Testis (tissue), 3 donors: ENCODE data around the gene GAB4. TPM values are rescaled to one million over a fixed set of nuclear protein-coding genes. Genes with fewer than 3 reads are reported as not detected.

ENCODE experiments used
- DNase-seq: peaks from one replicate; pipeline ENCODE4 v3.0.0-alpha.2; 2019
- H3K27ac ChIP-seq, 2 donors: fragments of 200-600 bp; sonication (generic); one replicate each; pipeline ENCODE4 v1.5.1; 2019
- H3K27me3 ChIP-seq: fragments of 200-600 bp; sonication (generic); one replicate; pipeline ENCODE4 v1.5.1; 2019
- H3K36me3 ChIP-seq: fragments of 200-600 bp; sonication (generic); one replicate; pipeline ENCODE4 v1.5.1; 2017; ENCODE audit warnings: low read depth; ENCODE audit errors: missing control alignments
- H3K4me1 ChIP-seq: fragments of 200-600 bp; sonication (generic); one replicate; pipeline ENCODE4 v1.5.1; 2019
- H3K4me3 ChIP-seq, 2 donors: fragments of 200-600 bp; sonication (generic); one replicate each; pipeline ENCODE4 v1.5.1; 2017 to 2019
- H3K9me3 ChIP-seq: fragments of 200-600 bp; sonication (generic); one replicate; pipeline ENCODE4 v1.5.1; 2017
- POLR2A ChIP-seq: fragments of 450-650 bp; IDR thresholded peaks from one replicate; pipeline ENCODE4 v1.6.1; 2017; ENCODE audit warnings: antibody characterized with exemption, mild to moderate bottlenecking, moderate library complexity
- WGBS, 2 donors: methylation state at CpG; one replicate each; pipeline ENCODE4 v1.1.5; 2018; 5-methylcytosine and 5-hydroxymethylcytosine counted together
- intact Hi-C: fragments of 100-400 bp; cut with DNase I; formaldehyde crosslinking; loops from one replicate; pipeline ENCODE4 v1.15.1; 2023; ENCODE audit warnings: low total_unique reads
- polyA plus RNA-seq: library from polyadenylated mRNA; stranded (reverse); fragments of 350-450 nt; fragmentation: Illumina TruSeq; extraction: RNeasy Lipid Tissue Mini Kit (QIAGEN cat#74804); gene quantifications from one replicate; pipeline ENCODE4 v1.2.3, GENCODE V29; 2014; ENCODE audit warnings: low read depth, low replicate concordance; ENCODE audit not compliant: insufficient read depth
- total RNA-seq, 2 donors: library from RNA; depleted of rRNA; stranded (reverse); fragments of >200 nt; gene quantifications; one replicate each; pipeline ENCODE4 v1.2.3, GENCODE V29; 2016
- TF ChIP-seq, protein P1 (sequence below), 3 experiments: fragments of 450-650 bp in 2 of 3; fragments of 200-600 bp in 1 of 3; sonication (generic) in 1 of 3; IDR thresholded peaks; one replicate each; pipeline ENCODE4 v1.5.1; 2016 to 2019; ENCODE audit warnings: antibody characterized with exemption in 3 of 3, mild to moderate bottlenecking in 2 of 3, moderate library complexity in 1 of 3

The GAB4 gene
- total and polyA plus RNA-seq, 3 donors from 2014 or later, result 8.5 to 10.4 (median 10.2) TPM

DNA sequence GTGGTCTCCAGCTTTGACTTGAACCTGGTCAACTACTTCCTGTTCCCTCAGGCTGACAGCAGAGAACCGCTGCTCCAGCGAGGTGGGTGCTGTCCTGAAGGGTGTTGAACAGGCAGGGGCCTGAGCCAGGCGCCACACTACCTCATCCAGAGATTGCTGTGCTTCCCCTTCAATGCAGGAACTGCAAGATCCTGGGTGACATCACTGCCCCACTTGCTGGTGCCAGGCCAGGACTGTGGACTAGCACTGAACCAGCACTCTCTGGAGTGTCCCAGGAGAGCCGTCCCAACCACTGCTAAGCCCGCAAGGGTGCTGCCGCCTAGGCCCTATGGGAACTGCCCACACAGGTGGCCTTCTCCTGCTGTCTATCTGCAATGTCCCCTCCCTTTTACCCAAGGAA lies 51.7 kb downstream of the GAB4 start:
- Histone ChIP-seq H3K9me3 (no peaks in the 10 kb centered on the region), H3K36me3 (no peaks in the 10 kb centered on the region), H3K27ac (no peak overlapping the region), H3K27me3 (no peaks in the 10 kb centered on the region), H3K4me1 (no peaks in the 10 kb centered on the region), H3K4me3 (no peak overlapping the region)
- DNase-seq, result no peak
- intact Hi-C loops, result no loop called here
- WGBS, 2 donors, result 73% methylated on average over 6 of the region's 6 CpGs; no CpG with 5 or more reads in 1 of the 2 donors
- no peak for TF ChIP-seq POLR2A
- TF ChIP-seq, protein P1, sequence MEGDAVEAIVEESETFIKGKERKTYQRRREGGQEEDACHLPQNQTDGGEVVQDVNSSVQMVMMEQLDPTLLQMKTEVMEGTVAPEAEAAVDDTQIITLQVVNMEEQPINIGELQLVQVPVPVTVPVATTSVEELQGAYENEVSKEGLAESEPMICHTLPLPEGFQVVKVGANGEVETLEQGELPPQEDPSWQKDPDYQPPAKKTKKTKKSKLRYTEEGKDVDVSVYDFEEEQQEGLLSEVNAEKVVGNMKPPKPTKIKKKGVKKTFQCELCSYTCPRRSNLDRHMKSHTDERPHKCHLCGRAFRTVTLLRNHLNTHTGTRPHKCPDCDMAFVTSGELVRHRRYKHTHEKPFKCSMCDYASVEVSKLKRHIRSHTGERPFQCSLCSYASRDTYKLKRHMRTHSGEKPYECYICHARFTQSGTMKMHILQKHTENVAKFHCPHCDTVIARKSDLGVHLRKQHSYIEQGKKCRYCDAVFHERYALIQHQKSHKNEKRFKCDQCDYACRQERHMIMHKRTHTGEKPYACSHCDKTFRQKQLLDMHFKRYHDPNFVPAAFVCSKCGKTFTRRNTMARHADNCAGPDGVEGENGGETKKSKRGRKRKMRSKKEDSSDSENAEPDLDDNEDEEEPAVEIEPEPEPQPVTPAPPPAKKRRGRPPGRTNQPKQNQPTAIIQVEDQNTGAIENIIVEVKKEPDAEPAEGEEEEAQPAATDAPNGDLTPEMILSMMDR (IDR thresholded peaks at IDR 0.05), result no peak

DNA sequence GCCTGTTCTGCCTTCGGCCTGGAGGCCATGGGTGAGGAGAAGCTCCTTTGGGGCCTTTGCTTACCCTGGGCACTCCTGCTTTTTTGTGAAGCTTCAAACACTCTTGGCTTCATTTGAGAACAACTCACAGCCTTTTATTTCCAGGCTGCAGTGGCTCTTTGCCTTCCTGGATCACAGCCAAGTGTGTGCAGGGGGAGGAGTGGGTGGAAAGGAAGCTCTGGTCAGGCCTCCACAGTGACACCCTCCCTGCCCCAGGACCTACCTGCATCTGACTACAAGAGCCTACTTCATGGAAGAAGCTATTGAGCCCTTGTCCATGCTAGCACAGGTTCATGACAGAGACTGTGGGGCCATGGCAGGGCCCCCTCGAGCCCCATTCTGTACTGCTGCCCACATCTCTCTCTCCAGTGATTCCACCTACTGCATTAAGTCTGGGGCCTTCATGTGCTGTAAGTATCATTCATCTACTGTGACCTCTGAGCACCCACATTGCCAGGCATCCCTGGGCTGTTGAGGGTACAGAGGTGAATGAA lies 52.3 kb downstream of the GAB4 start:
- Histone ChIP-seq H3K9me3 (no peaks in the 10 kb centered on the region), H3K4me1 (no peaks in the 10 kb centered on the region), H3K27me3 (no peaks in the 10 kb centered on the region), H3K27ac (no peak overlapping the region), H3K36me3 (no peaks in the 10 kb centered on the region), H3K4me3 (no peak overlapping the region)
- peak; percentile 26 for DNase-seq
- WGBS, 2 donors, result 39 to 56% methylated on average over 2 of the region's 2 CpGs
- intact Hi-C loops, result no loop called here
- no peak for TF ChIP-seq POLR2A
- TF ChIP-seq, protein P1 (IDR thresholded peaks at IDR 0.05), result no peak

DNA sequence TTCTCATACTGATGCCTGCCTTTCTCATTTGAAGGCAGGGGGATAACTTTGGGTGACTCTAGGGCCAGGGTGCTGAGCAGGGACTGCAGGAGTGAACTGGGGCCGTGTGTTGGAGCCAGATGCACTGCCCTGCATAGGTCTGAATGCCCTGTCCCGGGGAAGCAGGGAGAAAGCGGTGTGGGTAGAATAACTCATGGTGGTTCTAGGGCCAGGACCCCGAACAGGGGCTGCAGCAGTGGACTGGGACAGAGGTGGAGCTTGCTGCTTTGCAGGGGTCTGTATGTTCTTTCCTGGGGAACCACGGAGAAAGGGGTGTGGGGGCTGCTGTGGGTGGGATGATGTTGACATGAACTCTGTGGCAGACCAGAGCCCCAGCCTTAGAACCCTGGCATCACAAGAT lies 52.9 kb downstream of the GAB4 start:
- H3K9me3 ChIP-seq, result no peaks in the 10 kb centered on the region
- H3K4me1 ChIP-seq, result no peaks in the 10 kb centered on the region
- WGBS, 2 donors, result 65 to 84% methylated on average over 5 of the region's 5 CpGs
- TF ChIP-seq, protein P1 (IDR thresholded peaks at IDR 0.05), result no peak
- no peak for TF ChIP-seq POLR2A
- H3K27ac ChIP-seq, result no peak overlapping the region
- intact Hi-C loops, result no loop called here
- H3K27me3 ChIP-seq, result no peaks in the 10 kb centered on the region
- DNase-seq, result no peak
- no peaks in the 10 kb centered on the region for H3K36me3 ChIP-seq
- no peak overlapping the region for H3K4me3 ChIP-seq

DNA sequence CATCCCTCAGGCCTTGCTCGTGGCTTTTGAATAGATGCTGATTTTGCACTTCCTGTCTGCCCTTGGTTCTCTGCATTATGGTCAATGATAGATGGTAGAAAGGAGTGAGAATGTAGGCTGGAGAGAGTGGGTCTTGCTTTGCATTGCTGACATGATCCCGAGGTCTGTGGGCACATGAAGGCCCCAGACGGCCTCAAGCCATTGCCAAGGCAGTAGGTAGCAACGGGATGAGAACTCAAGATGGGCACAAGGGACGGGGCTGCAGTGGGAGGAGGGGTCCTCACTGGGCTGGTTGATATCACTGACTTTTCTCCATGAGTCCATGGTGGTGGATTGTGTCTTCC lies 54.0 kb downstream of the GAB4 start:
- H3K4me1 ChIP-seq, result no peaks in the 10 kb centered on the region
- H3K27ac ChIP-seq, result no peak overlapping the region
- no peak for TF ChIP-seq POLR2A
- TF ChIP-seq, protein P1 (IDR thresholded peaks at IDR 0.05), result no peak
- DNase-seq, result no peak
- no peaks in the 10 kb centered on the region for H3K9me3 ChIP-seq
- no peak overlapping the region for H3K4me3 ChIP-seq
- 83 to 84% methylated on average over 5 of the region's 5 CpGs for WGBS, 2 donors
- H3K27me3 ChIP-seq, result no peaks in the 10 kb centered on the region
- no peaks in the 10 kb centered on the region for H3K36me3 ChIP-seq
- intact Hi-C loops, result no loop called here
